ENCODE data around the gene CYP2F1.

CYP2F1 gene

GRCh38 chr19:41166944-41167804, 52.9 kb downstream of the CYP2F1 start:
- TF ChIP-seq CTCF (IDR thresholded peaks at IDR 0.05; ENCODE audit: borderline replicate concordance, insufficient read depth, low read depth, low read length) = no peak
- H3K4me3 ChIP-seq (ENCODE audit: low read depth, low read length) = no peak overlapping the region

- no peak for TF ChIP-seq CTCF (IDR thresholded peaks at IDR 0.05; ENCODE audit: borderline replicate concordance, insufficient read depth, low read depth, low read length)
- no peak overlapping the region for H3K4me3 ChIP-seq (ENCODE audit: low read depth, low read length)
Measured at GRCh38 chr19:41172297-41173164, 58.3 kb downstream of the CYP2F1 start.

- no peak overlapping the region for H3K4me3 ChIP-seq (ENCODE audit: low read depth, low read length)
- TF ChIP-seq CTCF (IDR thresholded peaks at IDR 0.05; ENCODE audit: borderline replicate concordance, insufficient read depth, low read depth, low read length) = no peak
Measured at GRCh38 chr19:41174297-41174928, 60.2 kb downstream of the CYP2F1 start.

- H3K4me3 ChIP-seq (ENCODE audit: low read depth, low read length) = no peak overlapping the region
- TF ChIP-seq CTCF (IDR thresholded peaks at IDR 0.05; ENCODE audit: borderline replicate concordance, insufficient read depth, low read depth, low read length) = no peak
Measured at GRCh38 chr19:41175801-41176777, 61.9 kb downstream of the CYP2F1 start.

Measured in GM12875 (cell line).